IMR-90 (cell line): ENCODE data around the gene MAS1L. TPM values are rescaled to one million over a fixed set of nuclear protein-coding genes. Genes with fewer than 3 reads are reported as not detected.

Experiments used
- ATAC-seq: fragments of 200-7000 bp; cut with Tn5 transposase; 2 replicates; pipeline ENCODE4 v1.9.1; 2020; ENCODE audit warnings: low read depth, mild to moderate bottlenecking, moderate library complexity
- BruUV-seq: library from RNA; stranded (reverse); fragments of 400-500 nt; replicated peaks from 2 replicates; lab custom pipeline; 2021; lab: Mats Ljungman, UMichigan
- CTCF ChIA-PET: fragments of 300-600 bp; formaldehyde crosslinking; extraction: SDS; loops from one replicate; lab custom pipeline; 2021; ENCODE audit warnings: antibody characterized with exemption; lab: Yijun Ruan, JAX
- POLR2A ChIA-PET: fragments of 300-600 bp; sonication (Branson Sonifier 250); formaldehyde crosslinking; loops from one replicate; lab custom pipeline; 2022; ENCODE audit warnings: antibody characterized with exemption; ENCODE audit not compliant: unreplicated experiment; lab: Charles Lee
- DNase-seq: peaks from one replicate; pipeline ENCODE4 v3.0.0; 2013
- H2AFZ ChIP-seq: replicated peaks from 2 replicates; pipeline ENCODE3; 2013; ENCODE audit warnings: low read length, mild to moderate bottlenecking; ENCODE audit not compliant: poor library complexity
- H2AK5ac ChIP-seq: 2 replicates; pipeline ENCODE4 v1.6.1; 2013; ENCODE audit warnings: low read depth, low read length, inconsistent platforms
- H2AK9ac ChIP-seq: replicated peaks from 2 replicates; pipeline ENCODE3; 2013; ENCODE audit warnings: mild to moderate bottlenecking, low read depth, low read length, moderate library complexity; ENCODE audit not compliant: poor library complexity
- H2BK120ac ChIP-seq: 2 replicates; pipeline ENCODE4 v1.6.1; 2013; ENCODE audit warnings: low read depth, low read length, inconsistent platforms
- H2BK15ac ChIP-seq: 3 replicates; pipeline ENCODE4 v1.6.1; 2013; ENCODE audit warnings: low read depth, low read length, inconsistent platforms
- H2BK20ac ChIP-seq: 2 replicates; pipeline ENCODE4 v1.6.1; 2013; ENCODE audit warnings: low read depth, mild to moderate bottlenecking, inconsistent platforms, low read length, moderate library complexity
- H2BK5ac ChIP-seq: 2 replicates; pipeline ENCODE4 v1.6.1; 2013; ENCODE audit warnings: mild to moderate bottlenecking, low read depth, low read length, inconsistent platforms; ENCODE audit not compliant: poor library complexity, severe bottlenecking
- H3K14ac ChIP-seq: replicated peaks from 2 replicates; pipeline ENCODE4 v1.6.1; 2013; ENCODE audit warnings: low read depth, low read length, inconsistent platforms
- H3K18ac ChIP-seq: 2 replicates; pipeline ENCODE4 v1.6.1; 2013; ENCODE audit warnings: low read depth, low read length, control low read depth
- H3K23ac ChIP-seq: 2 replicates; pipeline ENCODE4 v1.6.1; 2013; ENCODE audit warnings: low read depth, low read length, inconsistent platforms
- H3K27ac ChIP-seq: 2 replicates; pipeline ENCODE4 v1.5.1; 2013; ENCODE audit warnings: mild to moderate bottlenecking, control low read depth, low read length; ENCODE audit not compliant: insufficient read depth
- H3K27me3 ChIP-seq: 2 replicates; pipeline ENCODE4 v1.6.1; 2013; ENCODE audit warnings: low read length; ENCODE audit not compliant: control insufficient read depth, insufficient read depth
- H3K36me3 ChIP-seq: 2 replicates; pipeline ENCODE4 v1.6.1; 2013; ENCODE audit warnings: low read length, mixed read lengths; ENCODE audit not compliant: control insufficient read depth, insufficient read depth
- H3K4ac ChIP-seq: 2 replicates; pipeline ENCODE4 v1.6.1; 2013; ENCODE audit warnings: low read depth, low read length, inconsistent platforms
- H3K4me1 ChIP-seq: 2 replicates; pipeline ENCODE4 v1.6.1; 2013; ENCODE audit warnings: low read length, mixed read lengths; ENCODE audit not compliant: control insufficient read depth, insufficient read depth
- H3K4me2 ChIP-seq: 2 replicates; pipeline ENCODE4 v1.6.1; 2013; ENCODE audit warnings: low read depth, mild to moderate bottlenecking, control low read depth, low read length, moderate library complexity
- H3K4me3 ChIP-seq: 2 replicates; pipeline ENCODE4 v1.5.1; 2013; ENCODE audit warnings: low read depth, mild to moderate bottlenecking, control low read depth, low read length, moderate library complexity; ENCODE audit not compliant: insufficient read depth
- H3K56ac ChIP-seq: 2 replicates; pipeline ENCODE4 v1.6.1; 2013; ENCODE audit warnings: low read length, inconsistent platforms; ENCODE audit not compliant: insufficient read depth; ENCODE audit errors: extremely low read depth
- H3K79me1 ChIP-seq, 2 experiments: 2 replicates each; pipeline ENCODE4 v1.6.1; 2013; ENCODE audit warnings: low read length in 2 of 2, inconsistent platforms in 1 of 2, low read depth in 1 of 2
- H3K9ac ChIP-seq: 2 replicates; pipeline ENCODE4 v1.6.1; 2013; ENCODE audit warnings: low read depth, low read length, control low read depth
- H3K9me1 ChIP-seq: 2 replicates; pipeline ENCODE4 v1.6.1; 2013; ENCODE audit warnings: low read length, inconsistent platforms; ENCODE audit not compliant: insufficient read depth
- H3K9me3 ChIP-seq: 2 replicates; pipeline ENCODE4 v1.6.1; 2013; ENCODE audit warnings: low read length; ENCODE audit not compliant: control insufficient read depth, insufficient read depth
- H4K20me1 ChIP-seq: 2 replicates; pipeline ENCODE4 v1.6.1; 2013; ENCODE audit warnings: low read length, inconsistent platforms; ENCODE audit not compliant: insufficient read depth
- H4K5ac ChIP-seq: 2 replicates; pipeline ENCODE4 v1.6.1; 2013; ENCODE audit warnings: mild to moderate bottlenecking, low read depth, low read length, control low read depth
- H4K8ac ChIP-seq, 2 experiments: 2 replicates each; pipeline ENCODE4 v1.6.1; 2013; ENCODE audit warnings: low read depth in 2 of 2, low read length in 2 of 2, control low read depth in 1 of 2, inconsistent platforms in 1 of 2
- H4K91ac ChIP-seq: 2 replicates; pipeline ENCODE4 v1.6.1; 2013; ENCODE audit warnings: low read depth, low read length, inconsistent platforms; ENCODE audit not compliant: insufficient read depth
- BHLHE40 ChIP-seq: fragments of 150-350 bp; IDR thresholded peaks from 2 replicates; pipeline ENCODE4 v1.6.1; 2016; ENCODE audit warnings: mild to moderate bottlenecking, low read depth, low read length
- MAFK ChIP-seq: IDR thresholded peaks from 2 replicates; pipeline ENCODE4 v1.6.1; 2012; ENCODE audit warnings: low read depth, low read length, improper control_type of control experiment
- MXI1 ChIP-seq: IDR thresholded peaks from 2 replicates; pipeline ENCODE4 v1.6.1; 2012; ENCODE audit warnings: low read depth, mild to moderate bottlenecking, low read length, moderate library complexity, borderline replicate concordance
- POLR2A ChIP-seq: IDR thresholded peaks from 2 replicates; pipeline ENCODE4 v1.6.1; 2012; ENCODE audit warnings: mild to moderate bottlenecking, low read depth, low read length
- SMC3 ChIP-seq: fragments of 150-350 bp; IDR thresholded peaks from 2 replicates; pipeline ENCODE4 v1.6.1; 2016; ENCODE audit warnings: low read depth, mild to moderate bottlenecking, antibody characterized with exemption, low read length, moderate library complexity
- WGBS, 2 experiments: methylation state at CpG; one replicate each; pipeline versions ENCODE4 v1.1.5 to v1.1.7; 2013; ENCODE audit warnings: missing lambda C conversion rate in 2 of 2; ENCODE audit not compliant: insufficient read length in 1 of 2; ENCODE audit errors: extremely low coverage in 2 of 2; 5-methylcytosine and 5-hydroxymethylcytosine counted together
- dilution Hi-C: fragments of 300-500 bp; cut with HindIII; formaldehyde crosslinking; loops from one replicate; pipeline ENCODE4 v1.14.3; 2018; ENCODE audit warnings: low sequenced_read_pairs; ENCODE audit not compliant: unreplicated experiment
- in situ Hi-C: fragments of 300-500 bp; cut with MboI; formaldehyde crosslinking; loops from 3 replicates; pipeline ENCODE4 v1.14.3; 2019; ENCODE audit warnings: low sequenced_read_pairs, inconsistent platforms, mixed read lengths
- intact Hi-C: fragments of 100-400 bp; cut with micrococcal nuclease; formaldehyde crosslinking; loops from 2 replicates; pipeline ENCODE4 v1.10.0; 2022
- polyA plus RNA-seq, 3 experiments: library from polyadenylated mRNA; depleted of rRNA; stranded (reverse); fragments of >200 nt; gene quantifications; 2 replicates each; pipeline ENCODE4 v1.2.3, GENCODE V29; 2012; ENCODE audit warnings: low replicate concordance in 1 of 3
- total RNA-seq: library from RNA; depleted of rRNA; stranded (reverse); fragments of >200 nt; gene quantifications from 2 replicates; pipeline ENCODE4 v1.2.3, GENCODE V29; 2012
- TF ChIP-seq, protein P1 (sequence below): conservative IDR thresholded peaks from 2 replicates; pipeline ENCODE4 v1.5.1; 2012; ENCODE audit warnings: mild to moderate bottlenecking, low read depth, low read length, improper control_type of control experiment
- TF ChIP-seq, protein P2 (sequence below): fragments of 150-350 bp; IDR thresholded peaks from 2 replicates; pipeline ENCODE4 v1.6.1; 2016; ENCODE audit warnings: low read depth, mild to moderate bottlenecking, low read length, moderate library complexity, borderline replicate concordance

Gene MAS1L
- total and polyA plus RNA-seq, 2 of the 4 experiments (the other 2 are of a cell fraction) = not detected

DNA sequence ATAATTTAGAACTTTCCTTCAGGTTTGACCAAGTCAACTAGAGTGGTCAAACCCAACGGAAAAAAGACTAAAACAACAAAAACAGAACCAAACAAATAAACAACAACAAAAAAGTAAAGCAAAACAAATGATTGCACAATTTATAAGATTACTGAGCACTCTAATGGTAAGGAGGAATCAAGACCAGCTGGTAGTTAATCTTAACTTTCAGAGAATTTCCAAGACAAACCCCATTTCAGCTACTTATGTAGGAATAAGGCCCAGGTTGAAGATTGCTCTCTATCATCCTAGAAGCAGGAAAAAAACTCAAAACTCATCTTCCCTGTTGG is 37.5 kb upstream of the MAS1L start:
- H3K79me1 ChIP-seq = no peaks in the 10 kb centered on the region
- H3K4ac ChIP-seq = no peak overlapping the region
- no peak overlapping the region for H2AK5ac ChIP-seq
- POLR2A ChIA-PET = no interaction called here
- DNase-seq (no peak), ATAC-seq (no peak)
- no TSS peak for BruUV-seq
- no peaks in the 10 kb centered on the region for H3K36me3 ChIP-seq
- no peaks in the 10 kb centered on the region for H3K9me1 ChIP-seq
- H3K18ac ChIP-seq = no peak overlapping the region
- no peak overlapping the region for H2BK20ac ChIP-seq
- no peak overlapping the region for H2BK120ac ChIP-seq
- H3K9me3 ChIP-seq = peaks cover 2% of the 10 kb centered on the region; the same call in 1 of the 2 replicates
- intact Hi-C loops (no loop called here), in situ Hi-C loops (no loop called here), dilution Hi-C loops (no loop called here)
- H2BK5ac ChIP-seq = no peak overlapping the region
- H2AFZ ChIP-seq = no peak overlapping the region
- no peaks in the 10 kb centered on the region for H4K20me1 ChIP-seq
- no peak overlapping the region for H4K8ac ChIP-seq
- no peak overlapping the region for H2AK9ac ChIP-seq
- H4K91ac ChIP-seq = no peak overlapping the region
- H3K14ac ChIP-seq = no peak overlapping the region
- H3K4me3 ChIP-seq = no peak overlapping the region
- H3K27ac ChIP-seq = no peak overlapping the region
- H3K23ac ChIP-seq = no peak overlapping the region
- no CpG with 5 or more reads among the region's 1 CpG for WGBS, 2 experiments
- no peak overlapping the region for H3K4me2 ChIP-seq
- H3K27me3 ChIP-seq = no peaks in the 10 kb centered on the region
- no peak overlapping the region for H3K56ac ChIP-seq
- no peak overlapping the region for H3K9ac ChIP-seq
- no peaks in the 10 kb centered on the region for H3K4me1 ChIP-seq
- CTCF ChIA-PET = no interaction called here
- no peak overlapping the region for H2BK15ac ChIP-seq
- no peak for TF ChIP-seq MXI1
- TF ChIP-seq, protein P1, sequence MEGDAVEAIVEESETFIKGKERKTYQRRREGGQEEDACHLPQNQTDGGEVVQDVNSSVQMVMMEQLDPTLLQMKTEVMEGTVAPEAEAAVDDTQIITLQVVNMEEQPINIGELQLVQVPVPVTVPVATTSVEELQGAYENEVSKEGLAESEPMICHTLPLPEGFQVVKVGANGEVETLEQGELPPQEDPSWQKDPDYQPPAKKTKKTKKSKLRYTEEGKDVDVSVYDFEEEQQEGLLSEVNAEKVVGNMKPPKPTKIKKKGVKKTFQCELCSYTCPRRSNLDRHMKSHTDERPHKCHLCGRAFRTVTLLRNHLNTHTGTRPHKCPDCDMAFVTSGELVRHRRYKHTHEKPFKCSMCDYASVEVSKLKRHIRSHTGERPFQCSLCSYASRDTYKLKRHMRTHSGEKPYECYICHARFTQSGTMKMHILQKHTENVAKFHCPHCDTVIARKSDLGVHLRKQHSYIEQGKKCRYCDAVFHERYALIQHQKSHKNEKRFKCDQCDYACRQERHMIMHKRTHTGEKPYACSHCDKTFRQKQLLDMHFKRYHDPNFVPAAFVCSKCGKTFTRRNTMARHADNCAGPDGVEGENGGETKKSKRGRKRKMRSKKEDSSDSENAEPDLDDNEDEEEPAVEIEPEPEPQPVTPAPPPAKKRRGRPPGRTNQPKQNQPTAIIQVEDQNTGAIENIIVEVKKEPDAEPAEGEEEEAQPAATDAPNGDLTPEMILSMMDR = no peak
- no peak for TF ChIP-seq POLR2A
- no peak for TF ChIP-seq MAFK
- TF ChIP-seq, protein P2, sequence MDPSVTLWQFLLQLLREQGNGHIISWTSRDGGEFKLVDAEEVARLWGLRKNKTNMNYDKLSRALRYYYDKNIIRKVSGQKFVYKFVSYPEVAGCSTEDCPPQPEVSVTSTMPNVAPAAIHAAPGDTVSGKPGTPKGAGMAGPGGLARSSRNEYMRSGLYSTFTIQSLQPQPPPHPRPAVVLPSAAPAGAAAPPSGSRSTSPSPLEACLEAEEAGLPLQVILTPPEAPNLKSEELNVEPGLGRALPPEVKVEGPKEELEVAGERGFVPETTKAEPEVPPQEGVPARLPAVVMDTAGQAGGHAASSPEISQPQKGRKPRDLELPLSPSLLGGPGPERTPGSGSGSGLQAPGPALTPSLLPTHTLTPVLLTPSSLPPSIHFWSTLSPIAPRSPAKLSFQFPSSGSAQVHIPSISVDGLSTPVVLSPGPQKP = no peak
- no peak for TF ChIP-seq BHLHE40
- TF ChIP-seq SMC3 = no peak
- no peak overlapping the region for H4K5ac ChIP-seq
